ENCODE measurements around the gene FAM184B.
"Not testable (repeated sequence)": the region's sequence is repeated elsewhere in the genome, so short reads cannot be mapped to it uniquely, and the experiment has no call there.

Gene FAM184B

DNA sequence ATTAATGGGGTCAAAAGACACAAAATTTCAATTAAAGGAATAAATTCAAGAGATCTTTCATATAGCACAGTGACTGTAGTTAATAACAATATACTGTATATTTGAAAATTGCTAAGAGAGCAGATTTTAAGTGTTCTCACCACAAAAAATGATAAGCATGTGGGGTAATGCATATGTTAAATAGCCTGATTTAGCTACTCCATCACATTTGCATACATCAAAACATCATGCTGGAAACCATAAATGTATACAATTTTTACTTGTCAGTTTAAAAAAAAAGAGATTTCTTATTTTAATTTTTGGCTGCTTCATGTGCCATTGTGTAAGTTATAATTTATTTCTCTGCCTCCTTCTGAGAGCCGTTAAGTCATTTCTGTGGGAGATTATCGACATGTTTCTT, 65.9 kb downstream of the FAM184B start:
- no peak for DNase-seq

DNA sequence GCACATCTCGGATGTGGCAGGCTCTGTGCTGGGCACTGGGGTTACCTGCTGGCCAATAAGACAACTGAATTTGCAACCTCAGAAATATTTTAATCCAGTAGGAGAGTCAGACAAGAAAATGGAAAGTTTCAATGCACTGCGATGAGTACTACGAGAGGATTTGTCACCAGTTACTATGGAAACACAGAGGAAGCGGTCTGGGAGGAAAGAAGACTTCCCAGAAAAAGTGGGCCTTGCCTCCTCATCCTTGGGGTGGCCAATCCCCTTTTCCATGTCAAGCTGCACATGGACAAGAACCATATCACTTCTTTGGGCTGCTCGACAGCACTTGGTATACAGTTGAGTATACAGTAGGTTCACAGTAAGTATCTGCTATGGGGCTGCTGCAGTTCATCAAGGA, 67.6 kb downstream of the FAM184B start:
- no peak for DNase-seq

DNA sequence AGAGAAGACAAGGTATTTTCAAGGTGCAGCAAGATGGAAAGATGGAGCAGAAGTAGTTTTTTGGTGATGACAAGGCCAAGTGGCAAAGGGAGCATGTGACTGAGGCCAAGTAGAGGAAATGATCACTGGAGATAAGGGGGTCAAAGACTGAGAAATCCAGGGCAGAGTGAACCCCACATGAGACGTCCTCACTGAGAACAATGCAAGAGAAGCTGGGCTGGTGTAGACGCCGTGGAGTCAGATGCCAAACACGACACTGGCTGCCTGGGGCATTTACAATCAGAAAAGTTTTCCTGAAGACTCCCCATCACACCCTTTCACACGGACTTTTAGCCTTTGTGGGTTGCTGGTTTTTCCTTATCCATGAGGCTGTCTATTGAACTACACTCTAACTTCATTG, 69.3 kb downstream of the FAM184B start:
- no peak for DNase-seq

DNA sequence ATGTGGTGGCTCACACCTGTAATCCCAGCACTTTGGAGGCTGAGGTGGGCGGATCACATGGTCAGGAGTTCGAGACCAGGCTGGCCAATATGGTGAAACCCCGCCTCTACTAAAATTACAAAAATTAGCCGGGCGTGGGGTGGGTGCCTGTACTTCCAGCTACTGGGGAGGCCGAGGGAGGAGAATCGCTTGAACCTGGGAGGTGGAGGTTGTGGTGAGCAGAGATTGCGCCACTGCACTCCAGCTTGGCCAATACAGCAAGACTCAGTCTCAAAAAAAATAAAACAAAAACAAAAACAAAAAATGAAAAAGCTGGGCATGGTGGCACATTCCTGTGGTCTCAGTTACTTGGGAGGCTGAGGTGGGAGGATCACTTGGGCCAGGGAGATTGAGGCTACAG, 70.2 kb downstream of the FAM184B start:
- DNase-seq = not testable (repeated sequence)

DNA sequence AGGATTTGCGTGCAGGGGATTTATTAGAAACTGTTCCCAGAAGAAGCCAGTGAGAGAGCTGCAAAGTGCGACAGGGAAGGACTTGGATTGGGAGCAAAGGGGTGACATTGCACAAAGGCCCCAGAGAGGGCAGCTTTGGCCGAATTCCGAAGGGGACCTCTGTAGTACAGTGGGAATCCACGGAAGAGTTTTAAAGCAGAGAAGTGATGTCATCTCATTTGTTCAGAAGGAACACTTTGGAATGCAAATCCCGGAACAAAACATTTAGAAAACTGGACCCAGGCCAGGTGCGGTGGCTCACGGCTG, 71.7 kb downstream of the FAM184B start:
- no peak for DNase-seq

DNA sequence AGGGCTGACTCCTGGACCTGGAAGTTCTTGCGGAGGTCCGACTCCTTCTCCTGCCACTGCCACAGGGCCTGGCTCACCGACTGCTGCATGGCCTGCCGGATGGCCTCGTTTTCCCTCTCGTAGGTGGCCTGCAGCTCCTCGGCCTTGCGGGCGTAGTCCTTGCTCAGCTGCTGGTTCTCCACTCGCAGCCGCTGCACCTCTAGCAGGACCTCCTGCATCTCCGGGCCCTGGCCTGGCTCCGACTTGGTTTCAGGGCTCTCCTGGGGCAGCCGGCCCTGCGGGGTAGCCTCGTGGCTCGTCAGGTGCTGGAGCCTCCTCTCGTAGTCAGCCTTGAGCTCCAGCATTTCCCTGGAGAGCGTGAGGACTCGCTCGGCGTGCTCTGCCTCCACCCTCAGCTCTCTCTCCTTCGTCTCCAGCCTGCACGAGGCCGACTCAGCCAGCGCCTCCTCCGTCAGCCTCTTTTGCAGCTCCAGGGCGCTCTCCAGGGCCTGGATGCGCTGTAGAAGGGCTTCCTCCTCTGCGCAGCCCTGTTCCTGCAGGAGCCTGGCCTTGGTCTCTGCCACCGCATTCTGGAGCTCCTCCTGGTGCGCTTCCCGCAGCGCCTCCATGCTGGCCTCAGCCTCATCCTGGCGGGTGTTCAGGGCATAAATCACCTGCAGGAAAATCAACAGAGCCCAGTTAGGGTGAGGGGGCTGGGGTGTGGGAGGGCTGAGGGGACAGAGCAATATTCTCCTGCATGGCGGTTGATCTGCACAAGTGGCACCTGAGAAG, 72.2 kb downstream of the FAM184B start:
- no peak for DNase-seq

DNA sequence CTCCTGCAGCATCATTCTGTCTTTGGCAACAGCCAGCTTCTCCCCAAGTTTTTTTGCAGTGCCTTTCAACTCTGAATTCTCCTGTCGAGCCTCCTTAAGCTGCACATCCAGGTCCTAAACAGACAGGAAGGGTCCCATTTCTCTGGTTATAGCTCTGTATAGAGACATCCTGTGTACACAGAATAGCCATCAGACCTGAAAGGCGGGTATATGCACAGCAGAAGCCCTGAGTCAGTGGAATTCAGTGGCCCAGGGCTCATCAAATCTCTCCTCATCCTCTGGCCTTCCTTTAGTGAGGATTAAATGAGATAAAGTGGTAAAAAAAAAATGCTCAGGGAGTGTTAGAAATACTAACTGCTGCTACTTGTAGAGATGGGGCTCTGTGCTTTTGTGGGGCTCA, 73.8 kb downstream of the FAM184B start:
- DNase-seq = no peak

DNA sequence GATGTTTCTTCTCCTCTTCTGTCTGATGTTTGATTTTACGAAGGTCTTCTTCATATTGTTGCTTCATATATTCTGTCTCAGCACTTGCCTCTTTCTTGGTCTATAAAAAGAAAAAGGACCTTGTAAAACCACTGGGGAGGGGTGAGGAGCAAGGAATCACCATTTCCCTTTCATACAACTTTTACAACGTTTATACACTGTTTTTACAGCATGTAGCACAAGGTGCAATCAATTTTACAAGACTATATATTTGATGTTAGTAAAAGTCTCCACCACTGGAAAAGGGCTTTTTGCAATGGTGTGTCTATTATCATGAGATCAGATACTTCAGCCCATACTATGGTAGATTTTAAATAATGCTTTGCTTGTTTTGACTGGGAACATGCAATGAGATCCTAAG, 76.3 kb downstream of the FAM184B start:
- no peak for DNase-seq

DNA sequence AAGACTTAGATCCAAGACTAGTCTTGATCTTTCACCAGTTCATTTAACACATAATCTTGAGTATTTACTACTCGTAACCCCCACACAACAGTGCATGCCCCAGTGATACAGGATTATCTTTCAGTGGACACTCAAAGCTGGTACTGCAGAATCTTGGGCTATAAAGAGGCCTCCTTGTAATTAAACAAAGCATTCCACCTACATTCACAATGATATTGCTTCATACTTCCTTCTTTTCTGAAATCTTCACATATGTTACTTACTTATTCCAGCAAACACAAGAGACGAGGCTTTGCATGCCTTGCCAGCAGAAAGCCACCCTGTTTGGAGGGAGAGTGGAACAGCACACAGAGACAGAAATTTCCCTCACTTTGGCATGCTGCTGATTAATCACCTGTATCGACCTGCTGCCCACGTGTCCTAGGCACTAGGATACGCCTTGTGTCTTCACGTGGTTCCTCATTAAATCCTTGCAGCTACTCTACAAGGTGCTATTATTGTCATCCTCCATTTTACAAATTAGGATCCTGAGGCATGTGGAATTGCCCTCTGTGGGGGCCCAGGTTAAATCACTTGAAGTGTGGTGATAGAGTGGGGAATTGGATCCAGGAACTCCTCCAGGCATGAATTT, 77.3 kb downstream of the FAM184B start:
- DNase-seq = no peak

DNA sequence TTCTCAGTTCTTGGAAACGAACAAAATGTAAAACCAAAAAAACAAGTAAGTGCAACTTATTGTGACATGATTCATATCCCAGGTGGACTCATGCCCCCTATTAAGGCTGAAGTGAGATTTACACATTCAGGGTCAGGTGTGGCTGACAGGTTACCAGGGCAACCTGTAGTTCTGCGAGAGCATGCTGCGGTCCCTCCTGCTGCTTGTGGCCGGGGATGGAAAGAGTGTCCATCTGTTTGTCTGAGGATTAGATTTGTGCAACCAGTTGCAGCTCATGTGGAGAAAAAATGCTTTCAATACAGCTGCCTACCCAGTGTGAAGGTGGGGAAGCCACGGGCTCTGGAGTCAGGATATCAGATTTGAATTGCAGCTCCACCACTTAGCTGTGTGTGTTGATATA, 78.8 kb downstream of the FAM184B start:
- no peak for DNase-seq

DNA sequence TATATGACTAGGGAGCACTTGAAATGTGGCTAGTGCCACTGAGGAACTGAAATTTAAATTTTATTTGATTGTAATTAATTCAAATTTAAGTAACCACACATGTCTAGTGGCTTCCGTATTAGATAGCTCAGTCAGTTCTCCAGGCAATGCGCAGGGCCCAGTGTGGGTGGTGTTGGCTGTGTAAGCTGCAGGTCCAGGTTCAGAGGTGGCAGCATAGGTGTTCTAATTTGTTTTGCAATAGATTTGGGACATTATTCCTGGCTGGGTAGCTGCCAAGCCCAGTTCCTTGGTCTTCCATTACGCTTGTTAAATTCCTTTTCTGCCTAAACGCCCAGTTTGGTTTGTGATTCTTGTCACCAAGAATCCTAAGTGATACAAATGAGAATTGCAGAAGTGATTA, 79.5 kb downstream of the FAM184B start:
- DNase-seq = no peak

DNA sequence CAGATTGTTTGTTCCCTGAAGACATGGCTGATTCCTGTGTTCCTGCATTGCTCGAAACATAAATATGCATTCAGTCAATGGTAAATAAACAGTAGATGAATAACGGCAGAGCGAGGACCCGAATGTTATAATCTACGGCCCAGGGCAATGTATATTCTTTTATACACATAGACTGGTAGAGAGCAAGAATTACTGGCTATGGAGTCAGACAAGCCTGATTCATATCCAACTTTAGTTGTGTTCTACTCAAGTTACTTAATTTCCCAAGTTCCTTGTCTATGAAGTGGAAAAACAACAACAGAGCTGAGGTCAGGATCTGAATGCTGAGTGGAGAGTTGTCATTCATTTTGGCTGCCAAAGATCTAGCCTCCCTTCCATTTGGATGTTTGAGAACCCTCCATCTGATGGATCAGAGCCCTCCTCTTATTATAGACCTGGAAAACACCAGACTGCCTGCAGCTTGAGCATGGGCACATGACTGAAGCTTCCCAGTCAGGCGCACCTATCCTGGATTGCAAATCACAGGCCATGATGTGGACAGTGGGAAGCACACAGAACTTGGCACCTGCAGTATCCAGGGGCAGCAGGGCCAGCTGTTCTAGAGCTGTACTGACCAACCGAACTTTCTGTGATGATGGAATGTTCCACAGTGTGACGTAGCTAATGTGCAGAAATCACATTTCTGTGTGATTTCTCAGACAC, 80.1 kb downstream of the FAM184B start:
- no peak for DNase-seq

DNA sequence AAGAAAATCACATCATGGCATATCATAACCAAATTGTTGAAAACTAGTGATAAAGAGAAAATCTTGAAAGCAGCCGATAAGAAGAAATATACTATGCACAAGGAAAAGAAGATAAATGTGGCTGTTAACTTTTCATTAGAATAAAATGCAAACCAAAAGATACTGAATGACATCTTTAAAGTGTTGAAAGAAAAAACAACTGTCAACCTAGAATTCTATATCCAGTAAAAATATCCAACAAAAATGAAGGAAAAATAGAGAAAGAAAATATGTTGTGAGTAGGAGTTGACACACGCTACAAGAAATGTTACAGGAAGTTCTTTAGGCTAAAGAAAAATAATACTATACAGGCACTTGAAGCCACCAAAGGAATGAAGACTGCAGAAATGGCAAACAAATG, 82.0 kb downstream of the FAM184B start:
- no peak for DNase-seq

DNA sequence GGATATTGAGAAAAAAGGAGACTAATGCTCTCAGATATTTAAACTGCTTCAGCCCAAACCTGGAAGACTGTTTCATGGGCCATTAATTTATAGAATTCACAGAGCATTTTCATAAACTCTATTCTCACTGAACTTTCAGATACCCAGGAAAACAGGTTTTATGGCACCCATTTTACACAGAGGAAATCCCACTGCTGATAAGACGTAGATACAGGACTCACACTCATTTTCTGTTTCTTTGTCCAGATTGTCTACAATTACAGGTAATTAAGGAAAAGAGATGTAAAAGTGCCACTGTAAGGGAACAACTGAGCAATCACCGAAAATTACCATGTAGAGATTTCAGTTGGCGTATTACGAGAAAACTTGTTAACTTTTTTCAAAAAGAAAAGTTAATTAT, 83.3 kb downstream of the FAM184B start:
- no peak for DNase-seq

DNA sequence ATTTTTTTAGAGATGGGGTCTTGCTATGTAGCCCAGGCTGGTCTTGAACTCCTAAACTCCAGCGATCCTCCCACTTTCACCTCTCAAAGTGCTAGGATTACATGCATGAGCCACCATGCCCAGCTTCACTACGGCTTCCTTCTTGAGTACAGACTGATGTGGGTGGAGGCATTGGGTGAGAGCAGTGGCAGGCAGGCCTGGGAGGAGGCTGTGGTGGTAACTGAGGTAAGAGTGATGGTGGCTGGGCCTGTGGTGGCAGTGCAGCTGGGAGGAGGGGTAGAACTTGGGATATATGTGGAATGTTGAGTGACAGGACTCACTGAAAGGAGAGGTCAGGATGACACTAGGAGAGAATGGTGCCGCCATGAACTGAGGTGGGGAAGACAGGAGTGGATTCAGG, 86.1 kb downstream of the FAM184B start:
- no peak for DNase-seq

DNA sequence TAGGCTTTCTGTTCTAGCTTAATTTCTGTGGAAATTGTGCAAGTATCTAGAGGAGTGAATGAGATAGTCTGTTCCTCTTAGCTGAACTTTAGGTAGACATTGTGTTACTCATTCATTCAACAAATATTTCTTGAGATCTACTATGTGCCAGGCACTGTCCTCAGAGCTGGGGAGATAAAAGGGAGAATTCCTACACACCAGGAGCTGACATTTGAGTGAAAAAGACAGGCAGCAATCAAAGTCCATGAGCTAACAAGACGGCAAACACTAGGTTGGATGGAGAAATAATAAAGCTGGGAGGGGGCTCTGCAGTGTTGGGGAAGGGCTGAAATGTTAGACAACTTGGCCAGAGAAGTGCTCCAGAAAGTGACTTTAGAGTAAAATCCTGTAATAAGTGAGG, 86.9 kb downstream of the FAM184B start:
- no peak for DNase-seq

DNA sequence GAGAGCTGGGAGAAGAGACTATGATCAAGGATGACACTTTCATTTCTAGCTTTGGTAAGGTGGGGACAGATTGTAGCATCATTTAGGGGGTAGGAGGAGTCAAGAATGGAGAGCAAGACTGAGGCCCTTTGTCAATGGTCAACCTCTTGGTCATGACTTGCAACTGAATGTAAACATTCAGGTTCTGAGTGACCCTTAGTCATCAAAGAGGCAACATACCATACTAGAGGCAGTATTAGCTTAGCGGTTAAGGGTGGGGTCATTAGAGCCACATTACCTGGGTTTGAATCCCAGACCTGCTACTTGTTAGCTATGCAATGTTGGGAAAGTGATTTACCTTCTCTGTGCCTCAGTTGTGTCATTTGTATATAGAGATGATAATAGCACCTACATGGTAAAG, 90.5 kb downstream of the FAM184B start:
- DNase-seq = no peak

DNA sequence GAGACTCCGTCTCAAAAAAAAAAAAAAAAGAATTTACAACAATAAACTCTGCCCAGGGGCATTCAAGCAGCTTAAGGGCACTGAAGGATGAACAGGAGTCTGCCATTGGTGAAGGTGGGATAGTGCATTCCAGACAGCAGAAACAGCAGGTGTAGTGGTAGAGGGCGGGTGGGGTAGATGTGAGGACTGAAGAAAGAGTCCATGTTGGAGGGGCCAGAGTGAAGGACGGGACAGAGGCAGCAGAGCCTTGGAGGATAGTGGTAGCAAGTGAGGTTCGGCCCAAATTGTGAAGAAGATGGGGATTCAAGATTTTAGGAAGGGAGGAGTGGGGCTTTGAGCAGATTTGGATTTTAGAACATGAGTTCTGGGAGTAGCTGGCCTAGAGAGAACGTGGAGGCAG, 91.3 kb downstream of the FAM184B start:
- no peak for DNase-seq

DNA sequence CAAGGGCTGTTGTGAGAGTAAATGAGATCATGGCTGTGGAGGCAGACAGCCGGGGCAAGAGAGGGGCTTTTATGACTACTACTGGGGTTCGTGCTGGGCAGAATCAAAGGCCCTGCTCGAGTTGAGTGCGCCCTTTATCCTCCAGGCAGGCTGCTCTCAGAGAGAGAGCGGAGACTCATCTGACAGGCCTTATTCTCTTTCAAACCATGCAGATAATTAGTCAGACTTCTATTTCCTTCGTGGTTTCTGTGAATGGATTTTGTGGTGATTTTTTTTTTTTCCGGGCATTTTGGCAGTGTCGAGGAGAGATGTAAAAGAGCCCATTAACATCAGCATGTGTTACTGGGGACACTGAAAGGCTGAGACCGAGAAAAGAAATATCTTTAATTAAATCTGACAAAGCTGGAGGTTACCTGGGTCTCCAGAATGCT, 93.4 kb downstream of the FAM184B start:
- DNase-seq = no peak

DNA sequence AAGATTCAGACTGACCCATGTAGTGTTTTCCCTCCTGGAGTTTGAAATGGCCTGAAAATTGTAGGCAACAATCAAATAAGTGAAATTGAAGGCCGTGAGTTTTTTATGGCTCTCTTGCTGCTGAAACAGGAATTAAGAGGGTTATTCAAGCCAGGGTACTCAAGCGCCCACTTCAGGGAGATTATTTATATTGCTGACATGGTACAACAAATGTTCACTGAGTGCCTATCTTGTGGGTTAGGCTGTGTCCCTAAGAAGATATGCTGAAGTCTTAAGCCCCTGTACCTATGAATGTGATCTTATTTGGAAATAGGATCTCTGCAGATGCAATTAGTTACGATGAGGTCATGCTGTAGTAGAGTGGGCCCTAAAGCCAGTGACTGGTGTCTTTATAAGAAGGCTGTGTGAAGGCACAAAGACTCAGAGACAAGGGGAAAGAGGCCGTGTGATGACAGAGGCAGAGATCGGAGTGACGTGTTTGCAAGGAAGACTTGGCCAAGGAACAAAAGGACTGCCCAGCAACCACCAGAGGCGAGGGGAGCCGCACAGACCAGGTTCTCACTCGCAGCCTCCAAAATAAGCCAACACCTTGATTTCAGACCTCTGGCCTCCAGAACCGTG, 94.1 kb downstream of the FAM184B start:
- no peak for DNase-seq

DNA sequence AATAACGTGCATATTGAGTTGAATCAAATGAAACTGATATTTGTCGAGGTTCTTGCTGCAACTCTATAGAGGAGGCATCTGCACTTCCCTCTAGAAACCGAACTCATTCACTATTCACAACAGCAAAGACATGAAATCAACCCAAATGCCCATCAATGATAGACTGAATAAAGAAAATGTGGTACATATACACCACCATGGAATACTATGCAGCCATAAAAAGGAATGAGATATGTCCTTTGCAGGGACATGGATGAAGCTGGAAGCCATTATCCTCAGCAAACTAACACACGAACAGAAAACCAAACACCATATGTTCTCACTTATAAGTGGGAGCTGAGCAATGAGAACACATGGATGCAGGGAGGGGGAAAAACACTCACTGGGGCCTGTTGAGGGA, 96.8 kb downstream of the FAM184B start:
- DNase-seq = not testable (repeated sequence)

DNA sequence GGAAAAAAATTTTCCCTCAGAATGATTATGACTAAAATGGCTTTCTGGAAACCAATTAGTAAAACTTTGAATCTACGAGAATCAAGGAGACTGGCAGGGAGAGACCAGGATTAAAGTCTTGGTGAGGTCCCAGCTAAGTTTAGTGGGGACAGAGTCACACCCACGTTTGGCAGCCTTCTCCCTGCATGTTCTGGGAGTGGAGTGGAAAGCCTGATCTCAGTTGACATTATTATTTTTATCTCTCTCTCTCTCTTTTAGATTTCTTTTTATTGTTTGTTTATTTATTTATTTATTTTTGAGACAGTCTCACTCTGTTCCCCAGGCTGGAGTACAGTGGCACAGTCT, 99.2 kb downstream of the FAM184B start:
- no peak for DNase-seq

DNA sequence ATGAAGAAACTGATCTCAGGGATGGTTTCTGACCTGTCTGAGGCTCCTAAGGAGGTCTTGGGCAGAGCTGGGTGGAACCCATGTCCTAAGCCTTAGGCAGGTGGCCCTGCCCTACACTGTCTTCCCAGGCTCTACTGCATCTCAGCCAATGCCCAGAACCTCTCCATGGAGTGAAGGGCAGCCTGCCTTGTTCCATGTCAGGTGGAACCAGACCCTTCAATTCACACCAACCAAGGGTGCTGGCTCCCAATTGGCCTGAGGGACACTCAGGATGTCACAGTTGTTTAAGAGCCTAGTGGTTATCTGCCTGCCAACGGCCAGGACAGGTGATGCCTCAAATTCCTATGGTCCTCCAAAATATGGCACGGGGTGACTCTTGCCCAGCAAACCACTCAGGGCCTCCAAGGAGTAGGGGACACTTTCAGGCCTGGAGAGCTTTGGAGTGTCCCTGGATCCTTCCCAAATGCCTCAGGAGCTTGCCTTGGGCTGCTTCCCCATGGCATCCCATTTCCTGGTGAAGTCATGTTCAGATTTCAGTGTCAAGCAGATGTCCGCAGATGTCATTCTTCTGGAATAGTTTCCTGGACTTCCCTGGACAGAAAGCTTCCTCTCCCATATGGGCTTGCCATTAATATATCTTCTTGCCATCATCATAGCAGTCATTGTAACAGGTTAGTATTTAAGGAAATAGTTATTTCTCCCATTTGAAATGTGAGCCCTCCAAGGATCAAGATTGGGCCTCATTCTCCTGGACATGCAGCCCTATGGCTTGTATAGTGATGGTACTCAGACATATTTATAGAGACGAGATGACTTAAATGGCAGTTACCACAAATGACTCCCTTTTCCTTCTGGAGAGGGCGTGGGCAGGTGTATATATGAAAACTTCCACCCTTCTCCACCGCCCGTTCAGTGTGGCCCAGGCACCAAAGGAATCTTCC, 99.9 kb downstream of the FAM184B start:
- DNase-seq = no peak
